OCI-M1 (cell line): ENCODE data around the gene TRIP12.
"Not testable (repeated sequence)": the region's sequence is repeated elsewhere in the genome, so short reads cannot be mapped to it uniquely, and the experiment has no call there.

ENCODE experiments used
- DNase-seq: peaks from one replicate; lab custom pipeline; 2025; lab: John Stamatoyannopoulos, UW

The TRIP12 gene

DNA sequence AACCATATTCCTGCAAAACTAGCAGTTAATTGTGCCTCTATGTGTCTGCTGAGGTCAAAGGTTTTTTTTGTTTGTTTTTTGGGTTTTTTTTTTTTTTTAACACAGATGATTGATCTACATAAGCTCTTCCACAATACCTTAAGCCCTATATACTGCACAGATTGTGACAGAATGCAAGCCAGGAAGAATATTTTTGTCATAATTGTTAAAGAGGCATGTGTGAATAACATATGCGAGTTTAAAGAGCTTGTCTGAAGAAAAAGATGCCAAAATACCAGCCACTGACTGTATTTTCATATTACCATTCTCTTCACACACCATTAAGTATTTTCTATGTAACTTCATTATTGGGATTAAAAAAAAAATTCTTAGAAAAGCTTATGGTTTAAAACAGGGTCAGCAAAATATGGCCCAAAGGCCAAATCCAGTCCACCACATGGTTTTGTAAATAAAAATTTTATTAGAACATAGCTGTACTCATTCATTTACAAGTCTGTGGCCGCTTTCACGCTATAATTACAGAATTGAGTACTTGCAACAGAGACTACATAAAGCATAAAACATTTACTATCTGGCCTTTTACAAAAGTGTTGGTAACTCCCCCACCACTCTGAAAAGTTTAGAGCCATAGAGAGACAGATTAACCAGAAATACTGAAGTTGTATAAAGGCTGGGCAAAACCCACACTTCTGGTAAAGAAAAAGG lies 89.9 kb downstream of the TRIP12 start:
- DNase-seq = no peak

DNA sequence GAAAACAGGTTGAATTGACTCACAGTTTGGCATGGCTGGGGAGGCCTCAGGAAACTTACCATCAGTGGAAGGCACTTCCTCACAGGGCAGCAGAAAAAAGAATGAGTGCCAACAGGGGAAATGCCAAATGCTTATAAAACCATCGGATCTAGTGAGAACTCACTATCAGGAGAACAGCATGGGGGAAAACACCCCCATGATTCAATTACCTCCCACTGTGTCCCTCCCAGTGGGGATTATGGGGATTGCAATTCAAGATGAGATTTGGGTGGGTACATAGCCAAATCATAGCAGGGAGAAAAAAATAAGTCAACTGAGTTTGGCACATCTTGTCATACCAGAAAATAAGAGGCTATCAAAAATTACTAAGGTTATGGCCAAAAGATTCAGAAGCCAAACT lies 96.3 kb downstream of the TRIP12 start:
- no peak for DNase-seq

GRCh38 chr2:229821316-229821715 lies 100.5 kb downstream of the TRIP12 start:
- DNase-seq = no peak

GRCh38 chr2:229818230-229818629 lies 103.6 kb downstream of the TRIP12 start:
- no peak for DNase-seq

GRCh38 chr2:229815858-229816257 lies 106.0 kb downstream of the TRIP12 start:
- DNase-seq = no peak

DNA sequence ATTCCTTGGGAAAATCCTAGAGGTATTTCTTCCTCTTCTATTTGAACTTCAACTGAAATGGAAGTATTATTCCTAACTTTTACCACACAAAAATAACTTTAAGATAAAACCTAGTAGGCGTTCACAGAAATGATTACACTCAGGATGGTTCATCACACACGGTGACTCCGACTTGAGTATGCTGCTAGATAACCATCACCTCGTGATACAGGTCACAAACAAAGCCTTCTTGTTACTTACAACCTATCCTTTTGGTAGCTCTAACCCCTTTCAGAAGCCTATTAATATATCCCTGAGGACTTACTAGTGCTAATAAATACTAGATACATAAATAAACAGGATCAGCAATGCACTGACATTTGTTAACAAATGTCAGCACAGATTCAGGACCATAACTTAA lies 106.5 kb downstream of the TRIP12 start:
- DNase-seq = no peak

DNA sequence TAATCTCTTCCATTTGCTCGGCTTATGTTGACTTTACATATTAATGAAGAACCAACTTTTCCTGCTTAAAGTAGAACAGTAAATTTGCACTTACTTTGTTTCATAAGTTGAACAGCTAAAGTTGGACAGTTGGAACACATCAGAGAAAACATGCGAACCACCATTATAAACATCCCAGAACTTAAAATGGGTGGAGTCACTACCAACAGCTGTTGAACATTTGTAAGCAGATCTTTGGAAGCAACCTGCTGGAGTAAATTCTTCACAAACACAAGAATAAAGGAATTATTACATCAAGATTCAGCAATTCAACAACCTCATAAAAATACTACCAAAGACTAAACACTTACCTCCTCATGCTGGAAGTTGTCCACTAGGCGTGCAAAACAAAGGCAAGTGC lies 111.0 kb downstream of the TRIP12 start:
- DNase-seq = no peak

- DNase-seq = no peak
Measured at GRCh38 chr2:229805559-229805958, 116.2 kb downstream of the TRIP12 start.

GRCh38 chr2:229802785-229803184 lies 119.0 kb downstream of the TRIP12 start:
- DNase-seq = no peak

DNA sequence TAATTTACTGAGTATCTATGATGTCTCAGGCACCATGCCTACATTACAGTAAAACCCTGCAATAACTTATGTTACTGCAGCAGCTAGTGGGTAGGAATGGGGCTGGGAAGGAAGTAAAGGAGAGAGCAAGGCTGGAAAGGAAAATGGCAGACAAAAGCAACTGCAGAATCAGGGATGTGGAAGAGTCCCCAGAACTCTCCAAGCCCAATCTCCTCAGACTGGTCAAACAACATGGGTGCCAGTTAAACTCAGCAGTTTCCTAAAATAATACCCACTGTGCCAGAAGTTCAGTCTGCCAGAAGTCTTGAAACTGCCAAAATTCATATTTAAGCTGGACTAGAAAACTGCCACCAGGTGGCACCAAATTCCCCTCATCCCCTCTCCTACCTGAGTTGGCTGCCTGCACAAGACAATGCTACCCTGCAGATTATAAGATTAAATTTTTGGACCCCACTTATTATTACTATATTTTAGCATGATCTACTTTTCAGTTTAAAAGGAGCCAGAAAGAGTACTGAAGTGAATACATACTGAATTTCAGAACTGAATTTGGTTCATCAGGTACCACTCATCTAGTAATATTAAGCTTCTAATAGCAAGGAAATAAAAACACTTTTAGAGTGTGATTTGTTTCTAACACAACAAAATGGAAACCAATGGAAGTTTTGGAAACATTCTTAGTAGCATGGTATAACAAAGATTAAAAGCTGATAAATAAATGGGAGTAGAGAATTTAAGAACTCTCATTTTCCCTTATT lies 120.6 kb downstream of the TRIP12 start:
- peak; percentile 76 for DNase-seq

DNA sequence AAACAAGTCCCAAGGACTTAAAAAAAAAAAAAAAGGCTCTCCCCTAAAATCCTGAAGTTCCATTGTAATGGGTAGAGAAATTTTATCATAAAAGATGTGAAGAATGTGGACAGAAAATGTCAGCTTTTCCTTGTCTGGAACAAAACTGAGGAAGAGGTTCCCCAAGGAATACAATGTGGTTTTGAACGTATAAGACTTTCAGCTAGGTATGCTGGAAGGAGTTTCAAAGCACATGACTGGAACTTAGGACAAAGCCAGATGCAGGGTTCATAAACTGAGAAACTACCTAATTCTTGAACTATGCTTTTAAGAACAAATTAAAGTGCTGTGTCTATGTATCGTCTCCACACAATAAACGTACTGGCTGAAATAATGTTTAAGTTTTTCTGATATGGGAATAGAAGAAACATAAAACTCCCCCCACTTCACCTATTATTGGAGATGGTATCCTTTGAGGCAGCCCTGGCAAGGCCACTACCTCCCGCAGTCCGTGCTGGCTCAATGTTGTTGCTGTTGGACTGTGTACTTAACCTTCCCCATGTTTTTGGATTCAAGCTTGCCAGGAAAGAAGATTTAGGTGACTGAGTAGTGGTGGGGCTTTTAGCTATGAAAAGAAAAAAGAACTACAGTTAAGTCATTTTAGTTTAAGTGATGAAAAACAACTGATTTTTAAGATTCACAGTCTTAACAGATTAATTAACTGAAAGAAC lies 123.2 kb downstream of the TRIP12 start:
- DNase-seq = no peak

GRCh38 chr2:229795058-229795457 lies 126.8 kb downstream of the TRIP12 start:
- DNase-seq = no peak

GRCh38 chr2:229794636-229795035 lies 127.2 kb downstream of the TRIP12 start:
- no peak for DNase-seq

DNA sequence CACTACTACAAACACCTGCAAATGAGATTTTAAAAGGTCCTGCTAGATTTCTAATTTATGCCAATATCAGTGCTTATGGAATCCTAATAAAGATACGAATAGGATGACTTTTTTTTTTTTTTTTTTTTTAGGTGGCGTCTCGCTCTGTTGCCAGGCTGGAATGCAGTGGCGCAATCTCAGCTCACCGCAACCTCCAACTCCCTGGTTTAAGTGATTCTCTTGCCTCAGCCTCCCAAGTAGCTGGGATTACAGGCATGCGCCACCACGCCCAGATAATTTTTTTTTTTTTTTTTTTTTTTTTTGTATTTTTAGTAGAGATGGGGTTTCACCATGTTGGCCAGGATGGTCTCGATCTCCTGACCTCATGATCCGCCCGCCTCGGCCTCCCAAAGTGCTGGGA lies 135.5 kb downstream of the TRIP12 start:
- not testable (repeated sequence) for DNase-seq

GRCh38 chr2:229784791-229785190 lies 137.0 kb downstream of the TRIP12 start:
- DNase-seq = no peak

DNA sequence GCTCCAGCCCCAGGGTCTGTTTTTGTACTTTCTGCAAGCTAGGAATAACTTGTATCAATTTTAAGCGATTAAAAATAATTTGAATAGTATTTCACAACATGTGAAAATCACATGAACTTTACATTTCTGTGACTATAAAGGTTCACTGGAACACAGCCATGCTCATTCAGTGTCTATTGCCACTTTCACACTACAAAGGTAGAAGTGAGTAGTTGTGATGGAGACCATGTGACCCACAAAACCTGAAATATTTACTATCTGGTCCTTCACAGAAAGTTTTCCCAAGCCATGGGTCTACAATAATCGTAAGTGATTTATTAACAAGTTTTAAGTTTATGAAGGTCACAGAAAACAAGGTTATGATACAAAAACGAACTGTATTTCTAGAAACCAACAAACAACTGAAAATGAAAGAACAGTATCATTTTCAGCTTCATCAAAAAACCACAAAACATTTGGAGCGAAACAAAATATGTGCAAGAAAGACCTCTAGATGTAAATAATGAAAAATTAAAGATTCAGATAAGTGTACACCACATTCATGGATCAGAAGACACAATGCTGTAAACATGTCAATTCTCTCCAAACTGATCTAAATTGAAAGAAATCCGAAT lies 138.6 kb downstream of the TRIP12 start:
- DNase-seq = no peak

DNA sequence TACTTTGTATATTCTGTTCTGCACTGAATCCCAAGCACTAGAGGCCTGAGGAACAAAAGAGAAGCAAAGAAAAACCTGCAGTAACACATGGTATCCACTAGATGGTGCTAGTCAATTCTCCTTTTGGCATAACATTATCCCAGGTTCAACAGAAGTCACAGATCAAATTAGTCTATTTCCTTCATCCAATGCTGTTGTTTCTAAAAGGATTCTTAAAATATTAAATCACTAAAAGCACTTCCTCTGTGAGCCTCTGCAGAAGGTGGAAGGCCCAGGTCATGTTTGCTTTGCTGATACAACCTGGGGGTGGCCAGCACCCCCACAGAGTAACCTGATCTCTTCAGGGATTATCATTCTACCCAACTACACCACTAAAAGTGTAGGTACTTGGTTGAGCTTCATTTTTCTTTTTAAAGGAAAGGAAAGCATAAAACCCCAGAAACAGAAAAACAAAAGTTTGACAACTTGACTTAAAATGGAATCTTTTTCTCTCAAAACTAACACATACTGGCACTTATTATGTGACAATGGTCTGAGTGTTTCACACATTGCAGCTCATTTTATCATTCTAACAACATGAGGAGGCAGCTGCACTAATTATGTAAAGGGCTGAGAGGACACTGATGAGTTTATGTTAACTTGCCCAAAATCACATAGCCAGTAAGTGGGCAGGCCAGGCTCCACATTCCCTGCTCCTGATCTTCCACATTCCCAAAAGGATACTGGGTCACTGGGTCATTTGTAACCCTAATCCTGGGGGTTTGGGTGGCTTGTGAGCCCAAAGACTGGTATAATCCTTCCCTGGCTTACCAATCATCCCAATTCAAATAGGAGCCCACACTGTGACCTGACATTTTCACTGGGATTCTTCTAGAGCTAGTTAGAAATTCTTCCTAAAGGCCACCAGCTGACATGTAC lies 140.7 kb downstream of the TRIP12 start:
- peak; percentile 64 for DNase-seq

- DNase-seq = no peak
Measured at GRCh38 chr2:229779650-229780049, 142.2 kb downstream of the TRIP12 start.

- no peak for DNase-seq
Measured at GRCh38 chr2:229777716-229778115, 144.1 kb downstream of the TRIP12 start.

GRCh38 chr2:229775614-229776313 lies 146.0 kb downstream of the TRIP12 start:
- DNase-seq = no peak

DNA sequence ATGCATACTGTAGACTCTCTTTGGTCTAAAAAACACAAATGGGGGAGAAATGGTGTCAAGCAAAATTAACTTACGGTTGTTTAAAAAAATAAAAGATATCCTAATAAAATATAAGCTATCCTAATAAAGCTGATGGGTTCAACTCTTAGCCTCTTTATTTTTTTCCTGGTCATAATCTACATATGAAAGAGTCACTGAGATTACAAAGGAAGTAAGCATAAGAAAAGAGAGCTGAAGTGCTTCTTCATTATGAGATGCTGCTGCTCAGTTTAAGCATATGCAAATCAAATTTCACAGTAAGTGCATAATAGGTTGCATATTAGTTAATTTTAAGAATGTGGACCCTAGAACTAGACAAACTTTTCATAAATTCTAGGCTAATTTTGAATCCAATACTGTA lies 147.6 kb downstream of the TRIP12 start:
- DNase-seq = no peak
